Progenitor cell of endocrine pancreas (in vitro differentiated cells): ENCODE data around the gene CCDC141. TPM values are rescaled to one million over a fixed set of nuclear protein-coding genes. Genes with fewer than 3 reads are reported as not detected.

Experiments used
- DNase-seq: peaks from one replicate; pipeline ENCODE4 v3.0.0; 2021; ENCODE audit warnings: low spot score; ENCODE audit not compliant: unreplicated experiment
- H3K27ac Mint-ChIP-seq: 2 replicates; pipeline ENCODE4 v1.8.0; 2021; ENCODE audit warnings: mild to moderate bottlenecking, moderate library complexity, mixed read lengths
- H3K27me3 Mint-ChIP-seq: 2 replicates; pipeline ENCODE4 v1.8.0; 2021; ENCODE audit warnings: mixed read lengths
- H3K36me3 Mint-ChIP-seq: 2 replicates; pipeline ENCODE4 v1.8.0; 2022; ENCODE audit warnings: mixed read lengths; ENCODE audit not compliant: insufficient read depth
- H3K4me1 Mint-ChIP-seq: 2 replicates; pipeline ENCODE4 v1.8.0; 2021; ENCODE audit warnings: low read depth, mixed read lengths
- H3K4me3 Mint-ChIP-seq: 2 replicates; pipeline ENCODE4 v1.8.0; 2021; ENCODE audit warnings: low read depth, mild to moderate bottlenecking, moderate library complexity, mixed read lengths
- H3K9me3 Mint-ChIP-seq: 2 replicates; pipeline ENCODE4 v1.8.0; 2021; ENCODE audit warnings: low read depth, mixed read lengths
- CTCF ChIP-seq: fragments of 200-600 bp; sonication (generic); IDR thresholded peaks from one replicate; pipeline ENCODE4 v1.5.0; 2021; ENCODE audit warnings: antibody characterized with exemption, mild to moderate bottlenecking; ENCODE audit not compliant: unreplicated experiment
- total RNA-seq: library from RNA; stranded (reverse); gene quantifications from 2 replicates; pipeline ENCODE4 v1.2.1, GENCODE V29; 2021

CCDC141 gene
- total RNA-seq, 1 donor from 2014 or later, result 14.8 TPM

GRCh38 chr2:178799305-178799704 is 250.6 kb downstream of the CCDC141 start:
- no peak for TF ChIP-seq CTCF
- Mint-ChIP-seq H3K36me3 (peaks cover 11% of the 10 kb centered on the region), H3K4me3 (no peak overlapping the region), H3K27ac (no peak overlapping the region), H3K27me3 (no peaks in the 10 kb centered on the region), H3K9me3 (peaks cover 4% of the 10 kb centered on the region), H3K4me1 (no peaks in the 10 kb centered on the region)
- no peak for DNase-seq

GRCh38 chr2:178796079-178796677 is 253.8 kb downstream of the CCDC141 start:
- H3K4me1 Mint-ChIP-seq, result no peaks in the 10 kb centered on the region
- peaks cover 11% of the 10 kb centered on the region for H3K36me3 Mint-ChIP-seq
- no peak overlapping the region for H3K4me3 Mint-ChIP-seq
- peaks cover 4% of the 10 kb centered on the region for H3K9me3 Mint-ChIP-seq
- no peak for DNase-seq
- H3K27me3 Mint-ChIP-seq, result no peaks in the 10 kb centered on the region
- TF ChIP-seq CTCF, result peak; percentile 71
- H3K27ac Mint-ChIP-seq, result no peak overlapping the region

GRCh38 chr2:178787934-178788333 is 262.0 kb downstream of the CCDC141 start:
- H3K27ac Mint-ChIP-seq, result no peak overlapping the region
- H3K9me3 Mint-ChIP-seq, result no peaks in the 10 kb centered on the region
- TF ChIP-seq CTCF, result no peak
- H3K4me1 Mint-ChIP-seq, result no peaks in the 10 kb centered on the region
- peaks cover under 1% of the 10 kb centered on the region for H3K36me3 Mint-ChIP-seq
- no peak overlapping the region for H3K4me3 Mint-ChIP-seq
- no peaks in the 10 kb centered on the region for H3K27me3 Mint-ChIP-seq
- DNase-seq, result no peak

GRCh38 chr2:178787155-178787554 is 262.8 kb downstream of the CCDC141 start:
- Mint-ChIP-seq H3K27me3 (no peaks in the 10 kb centered on the region), H3K9me3 (no peaks in the 10 kb centered on the region), H3K4me1 (no peaks in the 10 kb centered on the region), H3K36me3 (peaks cover 2% of the 10 kb centered on the region), H3K27ac (no peak overlapping the region), H3K4me3 (no peak overlapping the region)
- no peak for TF ChIP-seq CTCF
- no peak for DNase-seq

- Mint-ChIP-seq H3K4me3 (no peak overlapping the region), H3K27ac (no peak overlapping the region), H3K36me3 (peaks cover 2% of the 10 kb centered on the region), H3K9me3 (no peaks in the 10 kb centered on the region), H3K4me1 (no peaks in the 10 kb centered on the region), H3K27me3 (no peaks in the 10 kb centered on the region)
- TF ChIP-seq CTCF, result no peak
- no peak for DNase-seq
Observed at GRCh38 chr2:178783889-178784288, 266.0 kb downstream of the CCDC141 start.
